Suprapubic skin (tissue), 3 donors: ENCODE results near the gene RAB21.

Source experiments
- CTCF ChIP-seq, 2 donors: fragments of 200-600 bp in 1 of 2; fragments of 450-650 bp in 1 of 2; sonication (generic) in 1 of 2; IDR thresholded peaks; one replicate each; pipeline ENCODE4 v1.5.1; 2016 to 2019; ENCODE audit warnings: antibody characterized with exemption in 2 of 2, mild to moderate bottlenecking in 1 of 2, moderate library complexity in 1 of 2
- POLR2AphosphoS5 ChIP-seq, 3 donors: sonication (generic); formaldehyde crosslinking; IDR thresholded peaks; one replicate each; pipeline ENCODE4 v1.6.1; 2017; ENCODE audit warnings: antibody characterized with exemption in 3 of 3

GRCh38 chr12:71749666-71750065 lies 5.0 kb upstream of the RAB21 start:
- TF ChIP-seq CTCF (IDR thresholded peaks at IDR 0.05) (no peak), POLR2AphosphoS5 (IDR thresholded peaks at IDR 0.05) (no peak)
